K562 (cell line): ENCODE data around the gene RHEX.
"Not testable (repeated sequence)": the region's sequence is repeated elsewhere in the genome, so short reads cannot be mapped to it uniquely, and the experiment has no call there.

Source experiments
- EP300 ChIP-seq: IDR thresholded peaks from 2 replicates; pipeline ENCODE4 v1.6.1; 2012; ENCODE audit warnings: low read length, improper control_type of control experiment
- KDM4B ChIP-seq, 2 experiments: fragments of 450-650 bp in 1 of 2; sonication (generic) in 1 of 2; IDR thresholded peaks; 2 replicates each; pipeline ENCODE4 v1.6.1; 2016 to 2017; ENCODE audit warnings: borderline replicate concordance in 2 of 2, antibody characterized with exemption in 1 of 2, low read depth in 1 of 2, mild to moderate bottlenecking in 1 of 2
- MXI1 ChIP-seq: IDR thresholded peaks from 2 replicates; pipeline ENCODE4 v1.6.1; 2011; ENCODE audit warnings: low read depth, mild to moderate bottlenecking, improper control_type of control experiment, low read length
- POLR2A ChIP-seq: fragments of 450-650 bp; conservative IDR thresholded peaks from 2 replicates; pipeline ENCODE4 v1.6.1; 2016
- SIRT6 ChIP-seq: IDR thresholded peaks from one replicate; pipeline ENCODE4 v1.6.1; 2012; ENCODE audit warnings: low read depth, mild to moderate bottlenecking, control low read depth, inconsistent platforms, low read length, moderate library complexity
- TCF7 ChIP-seq: sonication (generic); IDR thresholded peaks from 2 replicates; pipeline ENCODE4 v1.6.1; 2016; ENCODE audit warnings: antibody characterized with exemption, borderline replicate concordance
- TF ChIP-seq, protein P1 (sequence below), 2 experiments: fragments of 450-650 bp; formaldehyde crosslinking in 1 of 2; IDR thresholded peaks; 2 replicates each; pipeline versions ENCODE4 v1.4.0 to v1.6.1; 2014 to 2020; ENCODE audit warnings: mild to moderate bottlenecking in 2 of 2, borderline replicate concordance in 1 of 2, low read depth in 1 of 2
- TF ChIP-seq, protein P2 (sequence below): fragments of 450-650 bp; IDR thresholded peaks from 2 replicates; pipeline ENCODE4 v1.7.1; 2018; ENCODE audit warnings: mild to moderate bottlenecking, low read depth; ENCODE audit not compliant: partially characterized antibody
- TF ChIP-seq, protein P3 (sequence below): sonication (generic); formaldehyde crosslinking; IDR thresholded peaks from 2 replicates; pipeline ENCODE4 v1.8.1; 2023; ENCODE audit warnings: mild to moderate bottlenecking, missing genetic modification reagents
- TF ChIP-seq, protein P4 (sequence below), 3 experiments: IDR thresholded peaks in 2 of 3; conservative IDR thresholded peaks in 1 of 3; 2 replicates each; pipeline ENCODE4 v1.5.1; 2011 to 2012; ENCODE audit warnings: low read length in 3 of 3, mild to moderate bottlenecking in 3 of 3, control low read depth in 2 of 3, improper control_type of control experiment in 1 of 3, inconsistent platforms in 1 of 3, low read depth in 1 of 3, mixed read lengths in 1 of 3, moderate library complexity in 1 of 3; ENCODE audit not compliant: insufficient read depth in 2 of 3
- TF ChIP-seq, protein P5 (sequence below): sonication (generic); formaldehyde crosslinking; IDR thresholded peaks from 2 replicates; pipeline ENCODE4 v1.8.1; 2023; ENCODE audit warnings: mild to moderate bottlenecking, missing genetic modification reagents
- TF ChIP-seq, protein P6 (sequence below): fragments of 450-650 bp; IDR thresholded peaks from 2 replicates; pipeline ENCODE4 v1.6.1; 2016

DNA sequence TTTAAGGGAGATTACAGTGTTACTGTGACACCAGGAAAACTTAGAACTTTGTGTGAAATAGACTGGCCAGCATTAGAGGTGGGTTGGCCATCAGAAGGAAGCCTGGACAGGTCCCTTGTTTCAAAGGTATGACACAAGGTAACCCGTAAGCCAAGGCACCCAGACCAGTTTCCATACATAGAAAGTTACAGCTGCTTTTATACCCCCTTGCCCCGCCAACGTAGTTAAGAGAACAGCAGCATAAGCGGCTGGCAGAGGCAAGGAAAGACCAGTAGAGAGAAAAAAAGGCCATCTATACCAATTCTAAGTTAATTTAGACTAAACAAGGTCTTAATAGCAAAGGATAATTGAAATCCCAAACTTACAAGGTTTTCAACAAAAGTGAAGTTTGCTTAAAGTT is 643 bp downstream of the RHEX start:
- TF ChIP-seq, protein P1, sequence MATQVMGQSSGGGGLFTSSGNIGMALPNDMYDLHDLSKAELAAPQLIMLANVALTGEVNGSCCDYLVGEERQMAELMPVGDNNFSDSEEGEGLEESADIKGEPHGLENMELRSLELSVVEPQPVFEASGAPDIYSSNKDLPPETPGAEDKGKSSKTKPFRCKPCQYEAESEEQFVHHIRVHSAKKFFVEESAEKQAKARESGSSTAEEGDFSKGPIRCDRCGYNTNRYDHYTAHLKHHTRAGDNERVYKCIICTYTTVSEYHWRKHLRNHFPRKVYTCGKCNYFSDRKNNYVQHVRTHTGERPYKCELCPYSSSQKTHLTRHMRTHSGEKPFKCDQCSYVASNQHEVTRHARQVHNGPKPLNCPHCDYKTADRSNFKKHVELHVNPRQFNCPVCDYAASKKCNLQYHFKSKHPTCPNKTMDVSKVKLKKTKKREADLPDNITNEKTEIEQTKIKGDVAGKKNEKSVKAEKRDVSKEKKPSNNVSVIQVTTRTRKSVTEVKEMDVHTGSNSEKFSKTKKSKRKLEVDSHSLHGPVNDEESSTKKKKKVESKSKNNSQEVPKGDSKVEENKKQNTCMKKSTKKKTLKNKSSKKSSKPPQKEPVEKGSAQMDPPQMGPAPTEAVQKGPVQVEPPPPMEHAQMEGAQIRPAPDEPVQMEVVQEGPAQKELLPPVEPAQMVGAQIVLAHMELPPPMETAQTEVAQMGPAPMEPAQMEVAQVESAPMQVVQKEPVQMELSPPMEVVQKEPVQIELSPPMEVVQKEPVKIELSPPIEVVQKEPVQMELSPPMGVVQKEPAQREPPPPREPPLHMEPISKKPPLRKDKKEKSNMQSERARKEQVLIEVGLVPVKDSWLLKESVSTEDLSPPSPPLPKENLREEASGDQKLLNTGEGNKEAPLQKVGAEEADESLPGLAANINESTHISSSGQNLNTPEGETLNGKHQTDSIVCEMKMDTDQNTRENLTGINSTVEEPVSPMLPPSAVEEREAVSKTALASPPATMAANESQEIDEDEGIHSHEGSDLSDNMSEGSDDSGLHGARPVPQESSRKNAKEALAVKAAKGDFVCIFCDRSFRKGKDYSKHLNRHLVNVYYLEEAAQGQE (IDR thresholded peaks at IDR 0.05; ENCODE audit: borderline replicate concordance), result not testable (repeated sequence)
- TF ChIP-seq, protein P1 (CRISPR knock-in tag; IDR thresholded peaks at IDR 0.05; ENCODE audit: low read depth), result not testable (repeated sequence)
- TF ChIP-seq SIRT6; POLR2A; KDM4B (IDR thresholded peaks at IDR 0.05; ENCODE audit: borderline replicate concordance in 2 of 2, low read depth in 1 of 2); MXI1; TCF7; EP300: not testable (repeated sequence)
- TF ChIP-seq, protein P2, sequence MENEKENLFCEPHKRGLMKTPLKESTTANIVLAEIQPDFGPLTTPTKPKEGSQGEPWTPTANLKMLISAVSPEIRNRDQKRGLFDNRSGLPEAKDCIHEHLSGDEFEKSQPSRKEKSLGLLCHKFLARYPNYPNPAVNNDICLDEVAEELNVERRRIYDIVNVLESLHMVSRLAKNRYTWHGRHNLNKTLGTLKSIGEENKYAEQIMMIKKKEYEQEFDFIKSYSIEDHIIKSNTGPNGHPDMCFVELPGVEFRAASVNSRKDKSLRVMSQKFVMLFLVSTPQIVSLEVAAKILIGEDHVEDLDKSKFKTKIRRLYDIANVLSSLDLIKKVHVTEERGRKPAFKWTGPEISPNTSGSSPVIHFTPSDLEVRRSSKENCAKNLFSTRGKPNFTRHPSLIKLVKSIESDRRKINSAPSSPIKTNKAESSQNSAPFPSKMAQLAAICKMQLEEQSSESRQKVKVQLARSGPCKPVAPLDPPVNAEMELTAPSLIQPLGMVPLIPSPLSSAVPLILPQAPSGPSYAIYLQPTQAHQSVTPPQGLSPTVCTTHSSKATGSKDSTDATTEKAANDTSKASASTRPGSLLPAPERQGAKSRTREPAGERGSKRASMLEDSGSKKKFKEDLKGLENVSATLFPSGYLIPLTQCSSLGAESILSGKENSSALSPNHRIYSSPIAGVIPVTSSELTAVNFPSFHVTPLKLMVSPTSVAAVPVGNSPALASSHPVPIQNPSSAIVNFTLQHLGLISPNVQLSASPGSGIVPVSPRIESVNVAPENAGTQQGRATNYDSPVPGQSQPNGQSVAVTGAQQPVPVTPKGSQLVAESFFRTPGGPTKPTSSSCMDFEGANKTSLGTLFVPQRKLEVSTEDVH, result not testable (repeated sequence)
- TF ChIP-seq, protein P3, sequence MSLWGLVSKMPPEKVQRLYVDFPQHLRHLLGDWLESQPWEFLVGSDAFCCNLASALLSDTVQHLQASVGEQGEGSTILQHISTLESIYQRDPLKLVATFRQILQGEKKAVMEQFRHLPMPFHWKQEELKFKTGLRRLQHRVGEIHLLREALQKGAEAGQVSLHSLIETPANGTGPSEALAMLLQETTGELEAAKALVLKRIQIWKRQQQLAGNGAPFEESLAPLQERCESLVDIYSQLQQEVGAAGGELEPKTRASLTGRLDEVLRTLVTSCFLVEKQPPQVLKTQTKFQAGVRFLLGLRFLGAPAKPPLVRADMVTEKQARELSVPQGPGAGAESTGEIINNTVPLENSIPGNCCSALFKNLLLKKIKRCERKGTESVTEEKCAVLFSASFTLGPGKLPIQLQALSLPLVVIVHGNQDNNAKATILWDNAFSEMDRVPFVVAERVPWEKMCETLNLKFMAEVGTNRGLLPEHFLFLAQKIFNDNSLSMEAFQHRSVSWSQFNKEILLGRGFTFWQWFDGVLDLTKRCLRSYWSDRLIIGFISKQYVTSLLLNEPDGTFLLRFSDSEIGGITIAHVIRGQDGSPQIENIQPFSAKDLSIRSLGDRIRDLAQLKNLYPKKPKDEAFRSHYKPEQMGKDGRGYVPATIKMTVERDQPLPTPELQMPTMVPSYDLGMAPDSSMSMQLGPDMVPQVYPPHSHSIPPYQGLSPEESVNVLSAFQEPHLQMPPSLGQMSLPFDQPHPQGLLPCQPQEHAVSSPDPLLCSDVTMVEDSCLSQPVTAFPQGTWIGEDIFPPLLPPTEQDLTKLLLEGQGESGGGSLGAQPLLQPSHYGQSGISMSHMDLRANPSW, result not testable (repeated sequence)
- TF ChIP-seq, protein P4, sequence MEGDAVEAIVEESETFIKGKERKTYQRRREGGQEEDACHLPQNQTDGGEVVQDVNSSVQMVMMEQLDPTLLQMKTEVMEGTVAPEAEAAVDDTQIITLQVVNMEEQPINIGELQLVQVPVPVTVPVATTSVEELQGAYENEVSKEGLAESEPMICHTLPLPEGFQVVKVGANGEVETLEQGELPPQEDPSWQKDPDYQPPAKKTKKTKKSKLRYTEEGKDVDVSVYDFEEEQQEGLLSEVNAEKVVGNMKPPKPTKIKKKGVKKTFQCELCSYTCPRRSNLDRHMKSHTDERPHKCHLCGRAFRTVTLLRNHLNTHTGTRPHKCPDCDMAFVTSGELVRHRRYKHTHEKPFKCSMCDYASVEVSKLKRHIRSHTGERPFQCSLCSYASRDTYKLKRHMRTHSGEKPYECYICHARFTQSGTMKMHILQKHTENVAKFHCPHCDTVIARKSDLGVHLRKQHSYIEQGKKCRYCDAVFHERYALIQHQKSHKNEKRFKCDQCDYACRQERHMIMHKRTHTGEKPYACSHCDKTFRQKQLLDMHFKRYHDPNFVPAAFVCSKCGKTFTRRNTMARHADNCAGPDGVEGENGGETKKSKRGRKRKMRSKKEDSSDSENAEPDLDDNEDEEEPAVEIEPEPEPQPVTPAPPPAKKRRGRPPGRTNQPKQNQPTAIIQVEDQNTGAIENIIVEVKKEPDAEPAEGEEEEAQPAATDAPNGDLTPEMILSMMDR (IDR thresholded peaks at IDR 0.05 in 2 of 3, conservative IDR thresholded peaks at IDR 0.05 in 1 of 3; ENCODE audit: insufficient read depth in 2 of 3, low read depth in 1 of 3, low read length in 3 of 3), result not testable (repeated sequence)
- TF ChIP-seq, protein P5, sequence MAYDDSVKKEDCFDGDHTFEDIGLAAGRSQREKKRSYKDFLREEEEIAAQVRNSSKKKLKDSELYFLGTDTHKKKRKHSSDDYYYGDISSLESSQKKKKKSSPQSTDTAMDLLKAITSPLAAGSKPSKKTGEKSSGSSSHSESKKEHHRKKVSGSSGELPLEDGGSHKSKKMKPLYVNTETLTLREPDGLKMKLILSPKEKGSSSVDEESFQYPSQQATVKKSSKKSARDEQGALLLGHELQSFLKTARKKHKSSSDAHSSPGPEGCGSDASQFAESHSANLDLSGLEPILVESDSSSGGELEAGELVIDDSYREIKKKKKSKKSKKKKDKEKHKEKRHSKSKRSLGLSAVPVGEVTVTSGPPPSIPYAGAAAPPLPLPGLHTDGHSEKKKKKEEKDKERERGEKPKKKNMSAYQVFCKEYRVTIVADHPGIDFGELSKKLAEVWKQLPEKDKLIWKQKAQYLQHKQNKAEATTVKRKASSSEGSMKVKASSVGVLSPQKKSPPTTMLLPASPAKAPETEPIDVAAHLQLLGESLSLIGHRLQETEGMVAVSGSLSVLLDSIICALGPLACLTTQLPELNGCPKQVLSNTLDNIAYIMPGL (CRISPR knock-in tag), result not testable (repeated sequence)
- TF ChIP-seq, protein P6, sequence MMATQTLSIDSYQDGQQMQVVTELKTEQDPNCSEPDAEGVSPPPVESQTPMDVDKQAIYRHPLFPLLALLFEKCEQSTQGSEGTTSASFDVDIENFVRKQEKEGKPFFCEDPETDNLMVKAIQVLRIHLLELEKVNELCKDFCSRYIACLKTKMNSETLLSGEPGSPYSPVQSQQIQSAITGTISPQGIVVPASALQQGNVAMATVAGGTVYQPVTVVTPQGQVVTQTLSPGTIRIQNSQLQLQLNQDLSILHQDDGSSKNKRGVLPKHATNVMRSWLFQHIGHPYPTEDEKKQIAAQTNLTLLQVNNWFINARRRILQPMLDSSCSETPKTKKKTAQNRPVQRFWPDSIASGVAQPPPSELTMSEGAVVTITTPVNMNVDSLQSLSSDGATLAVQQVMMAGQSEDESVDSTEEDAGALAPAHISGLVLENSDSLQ, result not testable (repeated sequence)
